ENCODE measurements around the gene UCKL1. TPM values are rescaled to one million over a fixed set of nuclear protein-coding genes. Genes with fewer than 3 reads are reported as not detected.
"Not testable (repeated sequence)": the region's sequence is repeated elsewhere in the genome, so short reads cannot be mapped to it uniquely, and the experiment has no call there.

The UCKL1 gene
- total RNA-seq, 4 donors from 2014 or later = 16.6 to 31.0 (median 24.1) TPM

GRCh38 chr20:63930971-63931553 lies 25.2 kb downstream of the UCKL1 start:
- TF ChIP-seq EP300 (IDR thresholded peaks at IDR 0.05) (no peak), POLR2AphosphoS5 (IDR thresholded peaks at IDR 0.05) (no peak), CTCF (IDR thresholded peaks at IDR 0.05) (no peak), POLR2A (IDR thresholded peaks at IDR 0.05; ENCODE audit: low read depth) (no peak)
- no peak for DNase-seq (ENCODE audit: extremely low spot score)
- H3K27ac ChIP-seq (replicated peaks in 1 of 4) = no peak overlapping the region
- H3K4me3 ChIP-seq = no peak overlapping the region
- H3K9me3 ChIP-seq = no peaks in the 10 kb centered on the region
- 89% methylated on average over 29 of the region's 37 CpGs for WGBS
- H3K36me3 ChIP-seq = peaks cover 42 to 91% (median 81%) of the 10 kb centered on the region in 4 donors
- intact Hi-C loops (cut with DNase I) = no loop called here
- no peaks in the 10 kb centered on the region for H3K27me3 ChIP-seq
- H3K4me1 ChIP-seq = peaks cover 0 to 11% (median 0%) of the 10 kb centered on the region in 4 donors

GRCh38 chr20:63929473-63929883 lies 26.7 kb downstream of the UCKL1 start:
- H3K27me3 ChIP-seq; intact Hi-C loops (cut with DNase I); H3K9me3 ChIP-seq; DNase-seq (ENCODE audit: extremely low spot score); H3K4me1 ChIP-seq; H3K27ac ChIP-seq (replicated peaks in 1 of 4); H3K4me3 ChIP-seq: not testable (repeated sequence)
- peaks cover 42 to 75% (median 66%) of the 10 kb centered on the region in 4 donors for H3K36me3 ChIP-seq
- 97% methylated on average over 21 of the region's 31 CpGs for WGBS

- no peaks in the 10 kb centered on the region for H3K27me3 ChIP-seq
- no peak for TF ChIP-seq POLR2AphosphoS5 (IDR thresholded peaks at IDR 0.05)
- no peak for TF ChIP-seq CTCF (IDR thresholded peaks at IDR 0.05)
- no peak for TF ChIP-seq EP300 (IDR thresholded peaks at IDR 0.05)
- TF ChIP-seq POLR2A (IDR thresholded peaks at IDR 0.05; ENCODE audit: low read depth) = no peak
- H3K9me3 ChIP-seq = no peaks in the 10 kb centered on the region
- intact Hi-C loops (cut with DNase I) = no loop called here
- DNase-seq (ENCODE audit: extremely low spot score) = no peak
- 95% methylated on average over 26 of the region's 26 CpGs for WGBS
- no peak overlapping the region for H3K4me3 ChIP-seq
- no peak overlapping the region for H3K27ac ChIP-seq (replicated peaks in 1 of 4)
- H3K4me1 ChIP-seq = peaks cover 0 to 10% (median 0%) of the 10 kb centered on the region in 4 donors
- peaks cover 42 to 71% (median 61%) of the 10 kb centered on the region in 4 donors for H3K36me3 ChIP-seq
Measured at GRCh38 chr20:63929071-63929470, 27.1 kb downstream of the UCKL1 start.

- intact Hi-C loops (cut with DNase I) = no loop called here
- TF ChIP-seq POLR2AphosphoS5 (IDR thresholded peaks at IDR 0.05) (no peak), CTCF (IDR thresholded peaks at IDR 0.05) (no peak), POLR2A (IDR thresholded peaks at IDR 0.05; ENCODE audit: low read depth) (no peak), EP300 (IDR thresholded peaks at IDR 0.05) (no peak)
- Histone ChIP-seq H3K4me3 (no peak overlapping the region), H3K27ac (replicated peaks in 1 of 4) (no peak overlapping the region), H3K36me3 (peaks cover 30 to 46% (median 40%) of the 10 kb centered on the region in 4 donors), H3K27me3 (no peaks in the 10 kb centered on the region), H3K9me3 (no peaks in the 10 kb centered on the region), H3K4me1 (peaks cover 0 to 17% (median 0%) of the 10 kb centered on the region in 4 donors)
- WGBS = 83% methylated on average over 8 of the region's 8 CpGs
- DNase-seq (ENCODE audit: extremely low spot score) = no peak
Measured at GRCh38 chr20:63926298-63926697, 29.9 kb downstream of the UCKL1 start.

GRCh38 chr20:63924241-63924640 lies 32.0 kb downstream of the UCKL1 start:
- Histone ChIP-seq H3K4me3 (no peak overlapping the region), H3K9me3 (no peaks in the 10 kb centered on the region), H3K27me3 (no peaks in the 10 kb centered on the region), H3K4me1 (peaks cover 0 to 17% (median 0%) of the 10 kb centered on the region in 4 donors), H3K36me3 (peaks cover 17 to 40% (median 26%) of the 10 kb centered on the region in 4 donors), H3K27ac (replicated peaks in 1 of 4) (no peak overlapping the region)
- no peak for DNase-seq (ENCODE audit: extremely low spot score)
- no peak for TF ChIP-seq POLR2AphosphoS5 (IDR thresholded peaks at IDR 0.05)
- 68% methylated on average over 9 of the region's 9 CpGs for WGBS
- intact Hi-C loops (cut with DNase I) = no loop called here

- Histone ChIP-seq H3K9me3 (no peaks in the 10 kb centered on the region), H3K27me3 (no peaks in the 10 kb centered on the region), H3K27ac (replicated peaks in 1 of 4) (no peak overlapping the region), H3K36me3 (peaks cover 11 to 40% (median 24%) of the 10 kb centered on the region in 4 donors), H3K4me3 (no peak overlapping the region), H3K4me1 (peaks cover 0 to 17% (median 0%) of the 10 kb centered on the region in 4 donors)
- intact Hi-C loops (cut with DNase I) = no loop called here
- TF ChIP-seq POLR2A (IDR thresholded peaks at IDR 0.05; ENCODE audit: low read depth) (no peak), CTCF (IDR thresholded peaks at IDR 0.05) (no peak), POLR2AphosphoS5 (IDR thresholded peaks at IDR 0.05) (no peak), EP300 (IDR thresholded peaks at IDR 0.05) (no peak)
- WGBS = 41% methylated on average over 8 of the region's 8 CpGs
- no peak for DNase-seq (ENCODE audit: extremely low spot score)
Measured at GRCh38 chr20:63923651-63924050, 32.6 kb downstream of the UCKL1 start.
